ENCODE data around the gene PRKRA.

DNA sequence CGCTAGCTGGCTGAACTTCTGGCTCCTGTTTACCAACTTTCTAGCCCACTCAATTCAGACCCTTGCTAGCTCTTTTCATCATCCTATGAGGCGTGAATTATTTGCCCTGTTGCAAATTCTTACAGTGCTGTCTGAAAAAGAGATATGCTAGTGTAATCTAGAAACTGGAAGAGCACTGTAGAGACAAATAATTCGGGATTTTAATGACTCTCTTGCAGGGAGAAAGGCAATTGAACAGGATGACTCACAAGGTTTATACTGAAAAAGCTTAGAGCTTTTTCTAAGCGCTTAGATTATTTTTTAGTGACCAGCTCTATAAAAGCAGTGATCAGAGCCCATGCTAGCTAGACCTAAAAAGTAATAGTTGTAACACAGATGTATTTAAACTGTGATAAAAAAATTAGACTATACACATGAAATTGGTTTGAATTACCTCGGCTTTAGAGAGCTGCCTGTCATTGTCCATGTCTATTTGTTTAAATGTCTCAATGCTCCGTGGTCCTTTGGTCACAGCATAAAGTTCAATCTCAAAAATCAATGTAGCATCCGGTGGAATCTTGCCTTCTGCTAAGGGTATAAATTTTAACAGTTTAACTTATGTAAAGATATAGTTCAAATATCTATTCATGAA, 18.4 kb upstream of the PRKRA start:
- TF ChIP-seq POLR2AphosphoS5 (IDR thresholded peaks at IDR 0.05; ENCODE audit: low read depth, low read length) (no peak), POLR2A (IDR thresholded peaks at IDR 0.05; ENCODE audit: low read depth, low read length) (no peak), TAF1 (IDR thresholded peaks at IDR 0.05; ENCODE audit: low read depth, low read length) (no peak), POU2F2 (IDR thresholded peaks at IDR 0.05; ENCODE audit: low read depth, low read length) (no peak)
